ENCODE measurements around the gene UBE2I. TPM values are rescaled to one million over a fixed set of nuclear protein-coding genes. Genes with fewer than 3 reads are reported as not detected.

Gene UBE2I
- total RNA-seq, 1 experiment from 2014 or later = 361 TPM

GRCh38 chr16:1366712-1367299 lies 57.4 kb downstream of the UBE2I start:
- no peaks in the 10 kb centered on the region for H3K9me3 ChIP-seq (ENCODE audit: low read depth, low read length, poor library complexity, severe bottlenecking)
- intact Hi-C loops (cut with micrococcal nuclease; ENCODE audit: unreplicated experiment) = no loop called here
- POLR2A ChIA-PET (ENCODE audit: low non-redundant PET) = no interaction called here
- no peak overlapping the region for H3K4me3 ChIP-seq (ENCODE audit: low read depth, low read length, poor library complexity, severe bottlenecking)
- H3K27ac ChIP-seq (ENCODE audit: low read depth, low read length, poor library complexity, severe bottlenecking) = no peak overlapping the region
- no peaks in the 10 kb centered on the region for H3K27me3 ChIP-seq (replicated peaks; ENCODE audit: insufficient read depth, low read depth, low read length, poor library complexity)
- no peak for DNase-seq (ENCODE audit: low spot score)
- CTCF ChIA-PET = interaction anchor here (0.5 kb wide), 1 partner anchor 18 kb away, joined by 3 read pairs; no protein-coding TSS in a partner anchor
- TF ChIP-seq EZH2 (IDR thresholded peaks at IDR 0.05; ENCODE audit: borderline replicate concordance, low read depth, low read length, poor library complexity, severe bottlenecking) (no peak), CTCF (conservative IDR thresholded peaks at IDR 0.05; ENCODE audit: low read depth, low read length) (no peak)
- H3K36me3 ChIP-seq (ENCODE audit: insufficient read depth, low read length, poor library complexity, severe bottlenecking) = peaks cover 60% of the 10 kb centered on the region
- no peaks in the 10 kb centered on the region for H3K4me1 ChIP-seq (ENCODE audit: insufficient read depth, low read length, poor library complexity, severe bottlenecking)
- BruUV-seq (replicated peaks) = no TSS peak

GRCh38 chr16:1367486-1368174 lies 58.2 kb downstream of the UBE2I start:
- Histone ChIP-seq H3K27me3 (replicated peaks; ENCODE audit: insufficient read depth, low read depth, low read length, poor library complexity) (no peaks in the 10 kb centered on the region), H3K36me3 (ENCODE audit: insufficient read depth, low read length, poor library complexity, severe bottlenecking) (peaks cover 52% of the 10 kb centered on the region), H3K9me3 (ENCODE audit: low read depth, low read length, poor library complexity, severe bottlenecking) (no peaks in the 10 kb centered on the region), H3K27ac (ENCODE audit: low read depth, low read length, poor library complexity, severe bottlenecking) (no peak overlapping the region), H3K4me3 (ENCODE audit: low read depth, low read length, poor library complexity, severe bottlenecking) (no peak overlapping the region), H3K4me1 (ENCODE audit: insufficient read depth, low read length, poor library complexity, severe bottlenecking) (no peaks in the 10 kb centered on the region)
- ChIA-PET POLR2A (ENCODE audit: low non-redundant PET) (no interaction called here), CTCF (no interaction called here)
- DNase-seq (ENCODE audit: low spot score) = no peak
- TF ChIP-seq EZH2 (IDR thresholded peaks at IDR 0.05; ENCODE audit: borderline replicate concordance, low read depth, low read length, poor library complexity, severe bottlenecking) (no peak), CTCF (conservative IDR thresholded peaks at IDR 0.05; ENCODE audit: low read depth, low read length) (no peak)
- no TSS peak for BruUV-seq (replicated peaks)
- intact Hi-C loops (cut with micrococcal nuclease; ENCODE audit: unreplicated experiment) = no loop called here

GRCh38 chr16:1371054-1371978 lies 61.9 kb downstream of the UBE2I start:
- no peaks in the 10 kb centered on the region for H3K27me3 ChIP-seq (replicated peaks; ENCODE audit: insufficient read depth, low read depth, low read length, poor library complexity)
- BruUV-seq (replicated peaks) = no TSS peak
- H3K9me3 ChIP-seq (ENCODE audit: low read depth, low read length, poor library complexity, severe bottlenecking) = no peaks in the 10 kb centered on the region
- ChIA-PET POLR2A (ENCODE audit: low non-redundant PET) (no interaction called here), CTCF (no interaction called here)
- no peak overlapping the region for H3K27ac ChIP-seq (ENCODE audit: low read depth, low read length, poor library complexity, severe bottlenecking)
- H3K4me3 ChIP-seq (ENCODE audit: low read depth, low read length, poor library complexity, severe bottlenecking) = no peak overlapping the region
- peaks cover 23% of the 10 kb centered on the region for H3K36me3 ChIP-seq (ENCODE audit: insufficient read depth, low read length, poor library complexity, severe bottlenecking)
- DNase-seq (ENCODE audit: low spot score) = no peak
- TF ChIP-seq EZH2 (IDR thresholded peaks at IDR 0.05; ENCODE audit: borderline replicate concordance, low read depth, low read length, poor library complexity, severe bottlenecking) = no peak
- no peaks in the 10 kb centered on the region for H3K4me1 ChIP-seq (ENCODE audit: insufficient read depth, low read length, poor library complexity, severe bottlenecking)
- intact Hi-C loops (cut with micrococcal nuclease; ENCODE audit: unreplicated experiment) = no loop called here

All from A673 (cell line).